GM12864 (cell line): ENCODE data around the gene ARID3A.

Experiments
- DNase-seq: peaks from one replicate; pipeline ENCODE4 v3.0.0-alpha.2; 2011; ENCODE audit warnings: low read depth
- H3K4me3 ChIP-seq: 2 replicates; pipeline ENCODE4 v1.5.1; 2011; ENCODE audit warnings: mild to moderate bottlenecking, low read depth, low read length, control low read depth
- CTCF ChIP-seq: IDR thresholded peaks from 2 replicates; pipeline ENCODE4 v1.5.1; 2011; ENCODE audit warnings: low read depth, mild to moderate bottlenecking, moderate library complexity, low read length, control low read depth, inconsistent platforms; ENCODE audit errors: missing control alignments

ARID3A gene

GRCh38 chr19:901216-902092 lies 24.4 kb upstream of the ARID3A start:
- no peak for TF ChIP-seq CTCF
- H3K4me3 ChIP-seq, result no peak overlapping the region
- no peak for DNase-seq

- DNase-seq, result no peak
- no peak overlapping the region for H3K4me3 ChIP-seq
- TF ChIP-seq CTCF, result no peak
These were observed 23.8 kb upstream of the ARID3A start for GRCh38 chr19:902093-902370.

GRCh38 chr19:902446-903226 lies 23.2 kb upstream of the ARID3A start:
- H3K4me3 ChIP-seq, result no peak overlapping the region
- TF ChIP-seq CTCF, result no peak
- no peak for DNase-seq

GRCh38 chr19:903266-903797 lies 22.5 kb upstream of the ARID3A start:
- DNase-seq, result no peak

GRCh38 chr19:904545-904944 lies 21.3 kb upstream of the ARID3A start:
- no peak for TF ChIP-seq CTCF
- DNase-seq, result no peak
- no peak overlapping the region for H3K4me3 ChIP-seq

More at GRCh38 chr19:903266-903797, 22.5 kb upstream of the ARID3A start:
- no peak overlapping the region for H3K4me3 ChIP-seq
- no peak for TF ChIP-seq CTCF

- DNase-seq, result no peak
- TF ChIP-seq CTCF, result no peak
These were observed 19.4 kb upstream of the ARID3A start for GRCh38 chr19:906480-906879.

More at GRCh38 chr19:906480-906879, 19.4 kb upstream of the ARID3A start:
- H3K4me3 ChIP-seq, result no peak overlapping the region
